GM19023 (cell line): Measurements from ENCODE around the gene SLC35B1.
"Not testable (repeated sequence)": the region's sequence is repeated elsewhere in the genome, so short reads cannot be mapped to it uniquely, and the experiment has no call there.

Experiments
- ATAC-seq: cut with Tn5 transposase; IDR thresholded peaks from one replicate; pipeline ENCODE4 v1.9.1; 2021; ENCODE audit warnings: mild to moderate bottlenecking, moderate library complexity; ENCODE audit not compliant: unreplicated experiment

SLC35B1 gene

DNA sequence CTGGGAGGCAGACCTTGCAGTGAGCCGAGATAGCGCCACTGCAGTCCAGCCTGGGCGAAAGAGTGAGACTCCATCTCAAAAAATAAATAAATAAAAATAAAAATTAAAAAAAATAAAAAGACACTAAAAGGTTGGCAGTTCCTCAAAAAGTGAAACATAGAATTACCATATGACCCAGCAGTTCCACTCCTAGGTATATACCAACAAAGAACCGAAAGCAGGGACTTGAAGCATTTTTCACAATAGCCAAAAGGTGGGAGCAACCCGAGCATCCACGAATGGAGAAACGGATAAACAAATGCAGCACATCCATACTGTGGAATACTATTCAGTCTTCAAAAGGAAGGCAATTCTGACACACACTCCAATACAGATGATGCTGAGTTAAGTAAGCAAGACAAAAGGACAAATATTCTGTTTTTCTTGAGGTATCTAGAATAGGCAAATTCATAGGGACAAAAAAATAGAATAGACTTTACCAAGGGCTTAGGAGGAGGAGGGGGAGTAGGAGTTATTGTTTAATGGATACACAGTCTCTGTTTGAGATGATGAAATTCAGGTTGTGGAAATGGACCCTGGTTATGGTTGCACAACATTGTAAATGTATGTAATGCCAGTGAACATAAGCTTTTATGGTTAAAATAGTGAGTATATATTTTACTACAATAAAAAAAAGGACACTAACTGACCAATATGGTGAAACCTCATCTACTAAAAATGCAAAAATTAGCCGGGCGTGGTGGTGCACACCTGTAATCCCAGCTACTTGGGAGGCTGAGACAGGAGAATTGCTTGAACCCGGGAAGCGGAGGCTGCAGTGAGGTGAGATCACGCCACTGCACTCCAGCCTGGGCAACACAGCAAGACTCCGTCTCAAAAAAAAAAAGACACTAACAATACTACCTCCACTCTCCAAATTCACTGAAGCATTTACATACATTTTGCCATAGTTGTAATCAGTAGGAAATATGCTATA is 27.0 kb upstream of the SLC35B1 start:
- ATAC-seq: no peak

DNA sequence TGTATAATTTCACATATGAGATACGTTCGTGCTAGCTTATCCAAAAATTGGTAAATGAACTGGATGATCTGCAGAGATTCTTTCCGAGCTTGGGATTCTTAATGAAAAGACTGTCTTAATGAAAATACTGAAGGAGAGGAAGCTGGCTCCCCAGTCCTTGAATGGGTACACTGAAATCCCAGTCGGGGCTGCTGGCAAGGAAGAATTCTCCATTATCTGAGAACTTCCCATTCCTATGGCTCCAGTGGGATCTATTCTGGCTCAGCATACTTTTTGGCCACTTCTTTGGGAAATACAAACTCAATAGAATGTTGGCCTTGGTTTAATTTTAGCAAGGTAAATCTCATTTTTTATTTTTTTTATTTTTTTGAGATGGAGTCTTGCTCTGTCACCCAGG is 23.7 kb upstream of the SLC35B1 start:
- no peak for ATAC-seq

DNA sequence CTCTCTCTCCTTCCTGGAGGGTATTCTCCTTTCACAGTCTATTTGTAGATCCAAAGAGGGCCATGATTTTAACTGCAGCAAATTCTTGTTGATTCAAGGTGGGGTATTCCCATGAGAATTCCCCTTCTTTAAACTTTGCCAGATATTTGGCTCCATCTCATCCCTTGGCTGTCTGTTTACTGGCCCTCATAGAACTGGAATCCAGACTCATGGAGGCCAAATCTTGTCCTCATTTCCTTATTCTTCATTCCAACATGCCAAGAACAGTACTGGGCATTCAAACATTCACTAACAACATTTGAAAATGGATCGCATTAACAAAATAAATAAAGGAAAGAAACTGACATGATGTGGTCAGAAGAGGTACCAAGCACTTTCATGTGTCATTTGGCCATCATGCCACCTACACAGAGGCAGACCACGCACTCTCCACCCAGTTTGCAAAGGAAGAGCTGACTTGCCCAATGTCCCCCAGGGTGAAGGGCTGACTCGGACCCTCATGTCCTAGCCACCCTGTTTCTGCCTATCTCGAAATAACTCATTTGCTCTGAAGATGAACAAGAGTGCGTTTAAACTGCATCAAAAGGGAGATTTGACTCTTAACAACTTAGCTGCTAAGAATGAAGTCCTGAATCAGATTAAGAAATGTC is 23.1 kb upstream of the SLC35B1 start:
- no peak for ATAC-seq

DNA sequence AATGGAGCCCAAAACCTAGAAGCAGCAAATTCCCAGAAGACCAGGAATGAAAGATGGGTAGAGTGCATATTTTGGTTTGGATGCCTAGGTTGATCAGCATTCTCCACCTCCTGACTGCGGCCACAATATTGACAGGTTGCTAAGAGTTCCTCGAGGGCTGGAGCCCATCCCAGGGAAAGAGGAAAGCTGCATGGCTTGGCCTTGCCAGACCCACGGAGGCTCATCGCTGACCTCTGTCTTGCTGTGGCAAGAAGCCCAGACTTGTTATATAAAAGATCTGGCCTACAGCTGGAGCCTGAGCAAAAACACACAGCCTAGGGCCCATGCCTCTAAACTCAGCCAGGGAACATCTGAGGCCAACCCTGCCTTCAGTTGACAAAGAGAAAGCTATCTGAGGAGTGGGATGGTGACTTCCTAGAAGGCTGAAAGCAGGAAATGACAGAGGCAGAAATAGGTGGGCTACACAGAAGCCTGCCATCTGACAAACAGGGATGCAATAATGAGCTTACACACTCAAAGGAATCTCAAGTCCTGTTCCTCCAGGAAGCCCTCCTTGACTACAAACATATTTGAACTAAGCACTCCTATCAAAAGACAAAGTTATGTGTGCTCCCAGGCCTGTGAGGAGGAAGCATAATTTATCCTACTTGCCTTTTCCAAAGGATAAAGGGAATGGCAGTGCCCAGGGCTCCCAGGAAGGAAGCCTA is 22.5 kb upstream of the SLC35B1 start:
- no peak for ATAC-seq

DNA sequence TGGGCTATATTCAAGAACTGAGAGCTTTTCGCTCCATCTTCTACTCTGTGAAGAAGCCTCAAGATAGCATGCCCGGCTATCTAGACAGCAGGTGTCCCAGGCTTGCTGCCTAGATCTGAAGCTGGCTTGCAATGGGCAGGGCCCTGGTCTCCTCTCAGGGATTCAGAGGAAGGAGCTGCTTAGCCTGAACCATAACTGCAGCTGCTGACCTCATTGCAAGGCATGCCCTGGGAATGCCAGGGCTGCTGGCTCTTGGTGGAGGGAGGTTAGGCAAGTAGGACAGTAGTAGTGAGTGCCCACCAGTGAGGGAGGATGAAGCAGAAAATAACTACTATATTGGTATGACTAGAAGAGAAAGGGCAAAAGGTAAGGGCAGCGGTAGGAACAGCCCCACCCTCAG is 21.3 kb upstream of the SLC35B1 start:
- ATAC-seq: no peak

DNA sequence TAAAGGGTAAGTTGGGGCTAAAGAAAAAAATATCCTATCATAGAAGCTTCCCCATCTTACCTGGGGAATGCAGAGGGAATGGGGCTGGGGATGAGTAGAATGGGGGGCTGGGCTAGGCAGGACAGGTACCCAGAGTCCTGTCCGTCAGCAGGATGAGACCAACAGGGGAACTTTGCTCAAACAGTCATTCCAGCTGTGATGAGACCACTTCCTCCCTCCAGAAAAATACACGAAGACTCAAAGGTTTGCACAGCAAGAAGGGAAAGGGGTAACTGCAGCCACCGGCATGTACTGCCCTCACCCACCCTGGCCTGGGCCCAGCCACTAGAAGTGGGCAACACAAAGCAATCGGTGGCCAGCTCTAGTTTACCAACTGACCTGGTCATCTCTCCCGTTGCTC is 20.7 kb upstream of the SLC35B1 start:
- no peak for ATAC-seq

DNA sequence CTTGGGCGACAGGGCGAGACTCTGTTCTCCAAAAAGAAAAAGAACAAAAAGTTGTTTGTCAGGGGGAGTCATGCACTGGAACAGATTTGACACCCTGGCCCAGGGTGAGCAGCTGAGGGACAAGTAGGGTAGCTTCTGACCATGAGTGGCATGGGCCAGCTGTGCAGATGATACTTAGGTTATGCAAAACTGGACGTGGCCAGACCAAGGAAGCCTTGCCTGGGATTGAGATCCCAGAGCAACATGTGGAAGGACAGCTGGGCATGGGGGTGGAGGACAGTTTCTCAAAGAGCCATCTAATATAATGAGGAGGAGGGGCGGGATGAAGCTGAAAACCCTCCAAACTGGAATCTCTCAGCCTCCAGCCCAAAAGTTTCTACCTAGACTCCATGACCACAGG is 19.6 kb upstream of the SLC35B1 start:
- no peak for ATAC-seq

DNA sequence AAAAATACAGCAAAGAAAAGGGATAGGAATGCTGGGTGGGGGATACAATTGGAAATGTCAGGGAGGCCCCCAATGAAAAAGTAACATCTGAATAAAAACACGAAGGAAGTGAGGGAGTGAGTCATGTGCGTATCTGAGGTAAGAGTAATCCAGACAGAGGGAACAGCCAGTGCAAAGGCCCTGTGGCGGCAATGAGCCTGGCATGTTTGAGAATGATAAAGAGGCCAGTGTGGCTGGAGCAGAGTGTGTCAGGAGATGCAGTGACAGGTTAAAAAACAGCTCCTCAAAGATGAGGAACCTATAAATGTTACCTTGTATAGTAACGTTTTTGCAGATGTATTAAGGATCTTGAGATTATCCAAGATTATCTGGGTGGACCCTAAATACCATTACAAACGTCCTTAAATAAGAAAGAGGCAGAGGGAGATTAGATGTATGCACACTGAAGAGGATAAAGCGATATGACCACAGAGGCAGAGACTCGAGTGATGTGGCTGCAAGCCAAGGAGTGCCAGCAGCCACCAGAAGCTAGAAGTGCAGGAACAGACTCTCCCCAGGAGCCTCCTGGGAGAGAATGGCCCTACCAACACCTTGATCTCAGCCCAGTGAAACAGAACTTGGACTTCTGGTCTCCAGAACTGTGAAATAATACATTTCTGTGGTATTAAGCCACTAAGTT is 17.8 kb upstream of the SLC35B1 start:
- ATAC-seq: no peak

DNA sequence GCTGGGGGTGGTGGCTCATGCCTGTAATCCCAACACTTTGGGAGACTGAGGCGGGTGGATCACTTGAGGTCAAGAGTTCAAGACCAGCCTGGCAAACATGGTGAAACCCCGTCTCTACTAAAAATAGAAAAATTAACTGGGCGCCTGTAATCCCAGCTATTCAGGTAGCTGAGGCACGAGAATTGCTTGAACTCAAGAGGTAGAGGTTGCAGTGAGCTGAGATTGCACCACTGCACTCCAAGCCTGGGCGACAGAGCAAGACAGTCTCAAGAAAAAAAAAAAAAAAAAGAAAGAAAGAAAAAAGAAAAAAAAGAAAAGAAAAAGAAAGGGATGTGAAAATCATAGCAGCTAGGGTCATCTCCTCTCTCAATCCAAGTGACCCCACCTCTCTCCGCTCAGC is 16.8 kb upstream of the SLC35B1 start:
- ATAC-seq: not testable (repeated sequence)

DNA sequence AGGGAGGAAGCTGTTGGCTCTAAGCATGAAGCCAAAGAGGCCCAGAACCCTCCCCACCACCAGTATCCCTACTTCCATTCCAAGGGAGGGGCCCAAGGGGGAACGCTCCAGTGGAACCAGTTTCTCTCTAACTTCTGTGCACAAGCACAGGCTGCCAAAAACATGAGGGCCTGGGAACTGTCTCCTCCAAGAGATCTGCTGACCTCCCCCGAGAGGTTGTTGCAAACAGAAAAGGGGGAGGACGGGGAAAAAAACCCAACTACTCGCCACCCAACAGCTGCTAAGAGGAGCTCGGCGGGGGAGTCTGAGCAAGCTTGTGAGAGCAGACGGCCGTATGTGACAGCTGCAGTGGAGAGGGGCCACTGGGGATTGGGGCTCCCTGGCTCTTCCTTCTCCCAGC is 15.7 kb upstream of the SLC35B1 start:
- ATAC-seq: no peak

DNA sequence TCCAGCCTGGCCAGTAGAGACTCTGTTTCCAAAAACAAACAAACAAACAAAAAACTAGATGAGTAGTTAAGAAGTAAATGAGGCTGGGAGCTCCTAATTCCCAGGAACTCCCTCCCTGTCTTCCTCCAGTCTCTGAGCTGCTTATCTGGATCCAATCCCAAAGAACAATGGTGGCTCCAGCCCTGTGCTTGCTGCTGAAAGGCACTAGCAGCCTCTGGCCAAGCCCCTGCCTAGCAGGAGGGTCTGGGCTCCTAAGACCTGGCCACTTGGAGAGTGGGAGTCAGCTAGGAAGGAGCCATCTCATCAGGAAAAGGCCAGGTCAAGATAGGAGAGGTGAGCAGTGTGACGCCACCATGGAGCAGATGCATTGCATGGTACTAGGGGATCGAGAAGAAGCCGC is 14.3 kb upstream of the SLC35B1 start:
- ATAC-seq: no peak

DNA sequence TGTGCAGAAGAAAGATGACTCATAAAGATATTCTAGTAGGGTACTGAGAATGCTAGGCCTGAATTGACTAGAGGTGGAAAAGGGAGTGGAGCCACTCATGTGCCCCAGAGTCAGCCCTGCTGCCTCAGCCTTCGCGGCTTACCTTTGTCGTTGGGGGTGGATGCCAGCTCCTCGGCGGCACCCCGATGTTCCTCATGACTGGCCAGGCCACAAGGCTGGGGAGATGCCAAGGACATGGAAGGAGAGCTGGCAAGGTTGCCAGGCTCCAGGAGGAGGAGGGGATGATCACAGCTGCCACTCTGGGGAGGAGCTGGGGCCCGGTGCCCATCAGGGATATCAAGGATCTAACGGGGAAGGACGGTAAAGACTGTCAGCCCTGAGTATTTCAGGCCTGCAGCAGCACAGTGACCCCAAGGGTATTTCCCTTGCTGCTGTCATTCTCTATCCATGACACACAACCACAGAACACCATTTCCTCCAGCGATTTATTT is 9.7 kb upstream of the SLC35B1 start:
- ATAC-seq: no peak

DNA sequence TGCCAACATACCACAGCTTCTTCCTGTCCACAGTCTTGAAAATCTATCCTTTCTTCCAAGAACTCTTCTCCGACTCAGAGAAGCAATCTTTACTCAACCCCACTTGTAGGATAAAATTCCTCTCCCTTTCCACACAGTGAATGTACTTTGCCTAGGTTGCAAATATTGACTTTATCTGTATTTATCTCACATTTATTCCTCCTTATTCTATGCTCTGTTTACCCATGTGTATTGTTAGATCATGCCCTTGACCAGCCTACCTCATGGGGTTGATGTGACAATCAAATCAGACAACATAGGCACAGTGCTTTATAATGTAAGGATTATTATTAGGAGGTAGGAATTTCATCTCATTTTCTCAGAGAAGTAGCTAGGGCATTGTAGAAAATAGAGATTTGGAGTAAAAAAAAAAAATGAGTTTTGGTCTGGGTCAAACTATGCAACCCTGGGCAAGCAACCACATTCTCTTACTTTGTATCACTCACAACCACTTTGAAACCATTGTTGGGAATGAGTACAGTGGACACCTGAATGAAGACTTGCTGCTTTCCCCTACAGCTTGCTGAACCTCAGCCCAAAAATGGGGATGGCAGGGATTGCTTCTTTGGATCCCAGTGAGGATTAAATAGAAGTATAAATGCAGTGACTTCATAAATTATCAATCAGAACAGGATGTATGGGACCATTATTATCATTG is 9.1 kb upstream of the SLC35B1 start:
- ATAC-seq: no peak

DNA sequence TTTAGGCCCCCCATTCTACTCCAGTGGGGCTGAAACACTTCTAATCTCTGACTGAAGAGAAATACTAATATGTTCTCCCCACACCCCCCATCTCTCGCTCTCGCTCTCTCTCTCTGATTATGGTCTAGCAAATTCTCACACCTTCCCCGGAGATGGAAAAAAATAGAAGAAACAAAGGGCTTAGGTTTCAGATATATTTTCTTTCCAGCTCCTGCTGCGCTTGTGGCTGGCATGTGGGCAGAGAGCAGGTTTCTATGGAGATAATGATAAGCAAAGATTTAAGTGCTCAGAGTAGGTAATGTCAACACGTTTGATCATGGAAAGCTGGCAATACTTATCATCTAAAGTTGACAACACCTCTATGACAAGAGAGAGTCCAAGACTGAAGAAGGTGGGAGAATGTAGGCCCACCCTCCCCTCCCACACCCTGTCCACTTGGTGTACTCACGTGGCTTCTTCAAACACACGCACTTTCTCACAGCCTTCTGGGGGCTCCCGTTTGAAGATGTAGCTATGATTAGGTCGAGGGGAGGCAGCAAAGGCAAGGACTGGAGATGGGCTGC is 8.0 kb upstream of the SLC35B1 start:
- no peak for ATAC-seq

DNA sequence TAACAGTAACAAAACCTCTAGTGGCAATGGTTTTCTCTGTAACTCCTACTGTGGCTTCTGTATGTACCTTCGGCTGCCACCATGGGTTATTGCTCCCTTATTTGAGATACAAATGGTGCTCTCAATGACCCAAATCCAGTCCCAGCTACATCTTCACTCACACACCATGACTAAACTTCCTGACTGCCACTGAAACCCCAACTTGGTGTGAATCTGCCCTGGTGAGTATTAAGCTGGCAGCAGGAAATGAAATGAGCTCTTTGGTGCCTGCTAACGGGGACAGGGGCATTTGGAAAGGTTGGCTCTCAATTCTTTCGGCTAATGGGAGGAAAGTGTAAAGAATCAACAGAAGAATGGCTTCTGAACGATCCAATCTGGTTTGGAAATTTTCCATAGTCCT is 7.5 kb upstream of the SLC35B1 start:
- no peak for ATAC-seq

DNA sequence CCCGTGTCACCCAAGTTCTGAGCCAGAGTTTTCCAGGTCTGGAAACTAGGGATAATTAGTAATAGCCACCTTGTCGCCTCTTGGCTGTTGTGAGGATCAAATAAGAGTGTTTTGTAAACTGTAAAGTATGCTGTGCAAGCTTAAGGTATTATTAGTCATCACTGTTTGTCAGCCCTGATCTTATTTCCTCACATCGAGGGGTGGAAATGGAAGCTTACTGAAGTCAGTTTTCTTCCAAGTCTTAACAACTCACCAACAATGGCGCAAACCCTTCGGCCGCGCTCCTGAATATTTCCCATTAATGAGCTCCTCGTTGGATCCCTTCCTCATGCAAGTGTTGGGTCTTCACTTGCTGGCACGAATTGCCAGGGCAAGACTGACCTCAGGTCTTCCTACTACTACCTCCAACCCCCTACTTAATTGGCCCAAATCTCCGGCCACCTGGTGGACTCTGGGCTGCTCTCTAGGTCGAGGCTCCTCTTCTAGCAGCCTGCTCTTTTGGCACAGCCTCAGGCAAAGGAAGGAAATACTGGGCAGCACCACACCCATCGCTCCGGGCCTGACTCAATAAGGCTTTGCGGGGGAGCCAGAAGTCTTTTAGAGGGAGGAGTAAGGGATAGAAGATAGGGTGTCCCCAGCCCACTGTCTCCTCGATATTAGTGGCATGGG is 885 bp upstream of the SLC35B1 start:
- no peak for ATAC-seq

DNA sequence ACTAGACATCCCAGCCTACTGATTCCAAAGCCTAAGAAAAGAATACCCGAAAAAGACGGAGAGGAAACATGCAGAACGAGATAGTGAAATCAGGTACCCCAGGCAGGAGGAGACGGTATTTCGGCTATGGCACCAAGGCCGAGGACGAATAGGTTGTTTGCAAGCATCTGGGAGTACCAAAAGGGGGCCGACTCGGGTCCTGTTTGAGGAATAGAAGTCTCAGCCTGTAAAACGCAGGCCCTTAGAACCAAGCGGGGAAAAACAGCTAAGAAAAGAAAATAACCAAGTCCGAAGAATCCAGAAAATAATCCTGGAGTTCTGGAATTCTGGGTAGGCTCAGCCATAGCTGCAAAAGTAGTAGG is 537 bp downstream of the SLC35B1 start:
- no peak for ATAC-seq

DNA sequence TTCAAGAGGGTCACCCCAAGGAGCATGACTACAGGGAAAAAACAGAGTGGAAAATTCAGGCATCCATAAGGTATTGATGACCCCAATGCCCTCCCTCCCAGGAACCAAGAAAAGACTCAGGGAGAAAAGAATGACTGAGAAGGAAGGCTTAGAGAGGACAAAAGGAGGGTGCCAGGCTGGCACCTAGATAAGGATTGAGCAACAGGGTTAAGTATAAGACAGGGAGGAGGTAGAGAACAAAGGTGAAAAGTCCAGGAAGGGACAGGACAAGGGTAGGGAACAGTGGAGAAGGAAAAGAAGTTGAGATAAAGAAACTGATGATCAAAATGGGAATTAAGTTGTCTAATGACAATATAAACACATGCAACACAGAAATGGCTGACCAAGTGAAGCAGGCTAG is 2.5 kb downstream of the SLC35B1 start:
- no peak for ATAC-seq

DNA sequence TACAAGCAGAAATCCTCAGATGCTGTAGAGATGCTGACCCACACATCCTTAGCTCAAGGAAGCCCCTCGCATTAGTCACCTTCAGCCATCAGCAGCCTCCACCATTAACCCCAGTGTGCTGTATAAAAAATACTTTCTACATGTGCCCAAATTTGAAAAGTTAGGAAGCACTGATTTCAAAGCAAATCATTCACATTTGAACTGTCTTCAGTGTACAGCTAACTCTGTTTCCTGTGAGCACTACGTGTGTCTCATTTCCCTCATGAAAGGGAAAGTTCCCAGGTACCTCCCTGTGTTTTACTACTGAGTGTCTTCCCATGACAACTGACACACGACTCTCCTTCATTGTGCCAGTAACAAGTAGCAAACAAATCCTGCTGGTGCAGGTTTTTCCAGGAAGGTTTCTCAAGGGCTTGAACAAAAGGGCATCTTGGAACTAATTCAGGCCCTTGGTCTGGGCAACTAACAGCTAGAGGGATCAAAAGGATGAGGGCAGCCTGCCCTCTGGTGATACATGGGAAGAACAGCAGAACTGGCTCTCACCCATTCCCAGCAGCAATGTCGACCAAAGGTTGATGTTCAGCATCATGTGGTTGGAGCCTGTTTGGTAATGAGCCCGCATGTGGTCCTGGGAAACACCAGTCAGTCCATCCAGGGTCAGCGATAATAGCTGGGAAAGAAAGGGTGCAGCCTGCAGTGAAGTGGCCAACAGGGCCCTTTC is 4.0 kb downstream of the SLC35B1 start:
- ATAC-seq: no peak
